ENCODE data around the gene CCDC122. TPM values are rescaled to one million over a fixed set of nuclear protein-coding genes. Genes with fewer than 3 reads are reported as not detected.

CCDC122 gene
- total RNA-seq, 2 experiments from 2014 or later, result 1.6 to 2.1 TPM

GRCh38 chr13:43884222-43884621, 4.7 kb upstream of the CCDC122 start:
- Mint-ChIP-seq H3K9me3 (no peaks in the 10 kb centered on the region), H3K4me3 (no peak overlapping the region), H3K36me3 (ENCODE audit: low read depth) (no peaks in the 10 kb centered on the region), H3K27ac (no peak overlapping the region), H3K4me1 (ENCODE audit: low read depth) (peaks cover 14% of the 10 kb centered on the region), H3K27me3 (peaks cover 33% of the 10 kb centered on the region)
- DNase-seq, result no peak
- POLR2A ChIA-PET, result no interaction called here
- no peak for ATAC-seq
- intact Hi-C loops (cut with micrococcal nuclease), result no loop called here
- CTCF ChIA-PET, result interaction anchor here (0.8 kb wide), 1 partner anchor 24 kb away, joined by 3 read pairs; no protein-coding TSS in a partner anchor
- TF ChIP-seq CTCF (IDR thresholded peaks at IDR 0.05), result no peak

GRCh38 chr13:43883631-43884030, 4.1 kb upstream of the CCDC122 start:
- no peak overlapping the region for H3K27ac Mint-ChIP-seq
- no peaks in the 10 kb centered on the region for H3K9me3 Mint-ChIP-seq
- ATAC-seq, result no peak
- H3K4me1 Mint-ChIP-seq (ENCODE audit: low read depth), result peaks cover 14% of the 10 kb centered on the region
- ChIA-PET POLR2A (no interaction called here), CTCF (interaction anchor here (1.0 kb wide), 1 partner anchor 22 kb away, joined by 3 read pairs; no protein-coding TSS in a partner anchor)
- no peak overlapping the region for H3K4me3 Mint-ChIP-seq
- H3K27me3 Mint-ChIP-seq, result peaks cover 33% of the 10 kb centered on the region
- no peak for DNase-seq
- intact Hi-C loops (cut with micrococcal nuclease), result no loop called here
- no peak for TF ChIP-seq CTCF (IDR thresholded peaks at IDR 0.05)
- H3K36me3 Mint-ChIP-seq (ENCODE audit: low read depth), result no peaks in the 10 kb centered on the region

GRCh38 chr13:43881580-43881979, 2.0 kb upstream of the CCDC122 start:
- intact Hi-C loops (cut with micrococcal nuclease), result no loop called here
- no peak overlapping the region for H3K4me3 Mint-ChIP-seq
- no peak for TF ChIP-seq CTCF (IDR thresholded peaks at IDR 0.05)
- H3K4me1 Mint-ChIP-seq (ENCODE audit: low read depth), result peaks cover 28% of the 10 kb centered on the region
- DNase-seq, result no peak
- ChIA-PET POLR2A (no interaction called here), CTCF (interaction anchor here (1.1 kb wide), 1 partner anchor 557 kb away, joined by 3 read pairs; no protein-coding TSS in a partner anchor)
- H3K36me3 Mint-ChIP-seq (ENCODE audit: low read depth), result no peaks in the 10 kb centered on the region
- no peaks in the 10 kb centered on the region for H3K9me3 Mint-ChIP-seq
- H3K27me3 Mint-ChIP-seq, result peaks cover 27% of the 10 kb centered on the region
- ATAC-seq, result no peak
- H3K27ac Mint-ChIP-seq, result no peak overlapping the region

GRCh38 chr13:43880926-43881325, 1.4 kb upstream of the CCDC122 start:
- Mint-ChIP-seq H3K4me3 (no peak overlapping the region), H3K27me3 (peaks cover 24% of the 10 kb centered on the region), H3K9me3 (no peaks in the 10 kb centered on the region), H3K27ac (no peak overlapping the region), H3K4me1 (ENCODE audit: low read depth) (peaks cover 28% of the 10 kb centered on the region), H3K36me3 (ENCODE audit: low read depth) (no peaks in the 10 kb centered on the region)
- no peak for DNase-seq
- no peak for ATAC-seq
- ChIA-PET POLR2A (no interaction called here), CTCF (interaction anchor here (0.7 kb wide), 1 partner anchor 554 kb away, joined by 3 read pairs; no protein-coding TSS in a partner anchor)
- intact Hi-C loops (cut with micrococcal nuclease), result no loop called here
- TF ChIP-seq CTCF (IDR thresholded peaks at IDR 0.05), result no peak

- Mint-ChIP-seq H3K9me3 (no peaks in the 10 kb centered on the region), H3K4me3 (peak overlapping the region; percentile 82), H3K36me3 (ENCODE audit: low read depth) (no peaks in the 10 kb centered on the region), H3K27me3 (peaks cover 24% of the 10 kb centered on the region), H3K4me1 (ENCODE audit: low read depth) (peaks cover 28% of the 10 kb centered on the region), H3K27ac (peak overlapping the region; percentile 88)
- intact Hi-C loops (cut with micrococcal nuclease), result no loop called here
- no peak for TF ChIP-seq CTCF (IDR thresholded peaks at IDR 0.05)
- ChIA-PET CTCF (interaction anchor here (0.7 kb wide), 1 partner anchor 554 kb away, joined by 3 read pairs; no protein-coding TSS in a partner anchor), POLR2A (no interaction called here)
- ATAC-seq, result no peak
- no peak for DNase-seq
Measured at GRCh38 chr13:43880214-43880855, 795 bp upstream of the CCDC122 start.
